Keratinocyte (primary cell): ENCODE data around the gene FOXL2NB. TPM values are rescaled to one million over a fixed set of nuclear protein-coding genes. Genes with fewer than 3 reads are reported as not detected.

Source experiments
- DNase-seq: peaks from one replicate; pipeline ENCODE4 v3.0.0-alpha.2; 2011; ENCODE audit warnings: low read depth, missing footprints, low spot score
- FAIRE-seq: peaks from 2 replicates; lab custom pipeline; 2011; peaks lifted over from hg19 to GRCh38; lab: Jason Lieb, UNC
- H2AFZ ChIP-seq: 2 replicates; pipeline ENCODE4 v1.6.0; 2012; ENCODE audit warnings: low read length, control low read depth, inconsistent platforms; ENCODE audit not compliant: control insufficient read depth
- H3K27ac ChIP-seq: 2 replicates; pipeline ENCODE4 v1.5.1; 2011; ENCODE audit warnings: low read length; ENCODE audit not compliant: control insufficient read depth, insufficient read depth
- H3K27me3 ChIP-seq: 3 replicates; pipeline ENCODE4 v1.6.0; 2011; ENCODE audit warnings: low read length; ENCODE audit not compliant: control insufficient read depth, insufficient read depth; ENCODE audit errors: extremely low read depth
- H3K36me3 ChIP-seq, 2 experiments: 2 replicates in 1 of 2; 3 replicates in 1 of 2; pipeline ENCODE4 v1.5.1; 2011; ENCODE audit warnings: low read length in 2 of 2, mild to moderate bottlenecking in 1 of 2; ENCODE audit not compliant: control insufficient read depth in 2 of 2, insufficient read depth in 2 of 2; ENCODE audit errors: extremely low read depth in 1 of 2
- H3K4me1 ChIP-seq: 3 replicates; pipeline ENCODE4 v1.5.1; 2011; ENCODE audit warnings: low read length; ENCODE audit not compliant: control insufficient read depth, insufficient read depth; ENCODE audit errors: extremely low read depth
- H3K4me2 ChIP-seq: 3 replicates; pipeline ENCODE4 v1.6.0; 2011; ENCODE audit warnings: low read depth, low read length; ENCODE audit not compliant: control insufficient read depth, insufficient read depth; ENCODE audit errors: extremely low read depth
- H3K4me3 ChIP-seq, 3 experiments: fragments of 200-600 bp in 1 of 3; sonication (generic) in 1 of 3; 2 replicates in 2 of 3; 3 replicates in 1 of 3; pipeline ENCODE4 v1.5.1; 2011 to 2016; ENCODE audit warnings: low read length in 3 of 3, mild to moderate bottlenecking in 3 of 3, control low read depth in 2 of 3, inconsistent platforms in 1 of 3, low read depth in 1 of 3, mixed read lengths in 1 of 3, mixed run types in 1 of 3, moderate library complexity in 1 of 3; ENCODE audit not compliant: control insufficient read depth in 2 of 3, insufficient read depth in 2 of 3; ENCODE audit errors: extremely low read depth in 1 of 3
- H3K79me2 ChIP-seq: 2 replicates; pipeline ENCODE4 v1.6.0; 2012; ENCODE audit warnings: low read length; ENCODE audit not compliant: control insufficient read depth, insufficient read depth
- H3K9ac ChIP-seq: 3 replicates; pipeline ENCODE4 v1.6.0; 2011; ENCODE audit warnings: low read length; ENCODE audit not compliant: control insufficient read depth, insufficient read depth; ENCODE audit errors: extremely low read depth
- H3K9me1 ChIP-seq: 3 replicates; pipeline ENCODE4 v1.6.0; 2011; ENCODE audit warnings: low read length; ENCODE audit not compliant: control insufficient read depth, insufficient read depth; ENCODE audit errors: extremely low read depth
- H3K9me3 ChIP-seq: 2 replicates; pipeline ENCODE4 v1.5.1; 2012; ENCODE audit warnings: low read depth, low read length; ENCODE audit not compliant: control insufficient read depth
- H4K20me1 ChIP-seq: 3 replicates; pipeline ENCODE4 v1.6.0; 2011; ENCODE audit warnings: low read length; ENCODE audit not compliant: control insufficient read depth, insufficient read depth; ENCODE audit errors: extremely low read depth
- EZH2 ChIP-seq: IDR thresholded peaks from one replicate; pipeline ENCODE4 v1.6.1; 2012; ENCODE audit warnings: inconsistent platforms, mild to moderate bottlenecking, low read length, moderate library complexity
- dilution Hi-C: fragments of 300-500 bp; cut with MboI; formaldehyde crosslinking; loops from one replicate; pipeline ENCODE4 v1.7.0; 2020; ENCODE audit warnings: low sequenced_read_pairs; ENCODE audit not compliant: extremely low pct_ligation_motif_present
- polyA plus RNA-seq, 5 experiments: library from polyadenylated mRNA; depleted of rRNA in 3 of 5; stranded (reverse) in 3 of 5; stranded (forward) in 1 of 5; unstranded in 1 of 5; fragments of >200 nt; gene quantifications; 1 replicate in 1 of 5; 2 replicates in 3 of 5; 3 replicates in 1 of 5; pipeline versions ENCODE4 v1.2.1 to v1.2.3, GENCODE V29; 2011 to 2012; ENCODE audit warnings: missing spikeins in 2 of 5, low read depth in 1 of 5, low replicate concordance in 1 of 5
- TF ChIP-seq, protein P1 (sequence below), 3 experiments: IDR thresholded peaks in 1 of 3; conservative IDR thresholded peaks in 1 of 3; optimal IDR thresholded peaks in 1 of 3; 2 replicates in 2 of 3; 3 replicates in 1 of 3; pipeline versions ENCODE3 to v1.5.1; 2011; ENCODE audit warnings: low read length in 3 of 3, mild to moderate bottlenecking in 3 of 3, moderate library complexity in 2 of 3, control low read depth in 1 of 3, inconsistent platforms in 1 of 3; ENCODE audit not compliant: insufficient read depth in 2 of 3; ENCODE audit errors: extremely low read depth in 1 of 3

Gene FOXL2NB
- polyA plus RNA-seq, 1 donor (not counting 4 experiments of a cell fraction or from before 2014, with no cell fraction given) = 0.38 TPM

- no peak overlapping the region for H3K9ac ChIP-seq
- no peak overlapping the region for H3K4me2 ChIP-seq
- no peaks in the 10 kb centered on the region for H3K36me3 ChIP-seq
- FAIRE-seq (no peak), DNase-seq (no peak)
- dilution Hi-C loops = no loop called here
- no peaks in the 10 kb centered on the region for H3K4me1 ChIP-seq
- H2AFZ ChIP-seq = no peak overlapping the region
- TF ChIP-seq EZH2 = no peak
- TF ChIP-seq, protein P1, sequence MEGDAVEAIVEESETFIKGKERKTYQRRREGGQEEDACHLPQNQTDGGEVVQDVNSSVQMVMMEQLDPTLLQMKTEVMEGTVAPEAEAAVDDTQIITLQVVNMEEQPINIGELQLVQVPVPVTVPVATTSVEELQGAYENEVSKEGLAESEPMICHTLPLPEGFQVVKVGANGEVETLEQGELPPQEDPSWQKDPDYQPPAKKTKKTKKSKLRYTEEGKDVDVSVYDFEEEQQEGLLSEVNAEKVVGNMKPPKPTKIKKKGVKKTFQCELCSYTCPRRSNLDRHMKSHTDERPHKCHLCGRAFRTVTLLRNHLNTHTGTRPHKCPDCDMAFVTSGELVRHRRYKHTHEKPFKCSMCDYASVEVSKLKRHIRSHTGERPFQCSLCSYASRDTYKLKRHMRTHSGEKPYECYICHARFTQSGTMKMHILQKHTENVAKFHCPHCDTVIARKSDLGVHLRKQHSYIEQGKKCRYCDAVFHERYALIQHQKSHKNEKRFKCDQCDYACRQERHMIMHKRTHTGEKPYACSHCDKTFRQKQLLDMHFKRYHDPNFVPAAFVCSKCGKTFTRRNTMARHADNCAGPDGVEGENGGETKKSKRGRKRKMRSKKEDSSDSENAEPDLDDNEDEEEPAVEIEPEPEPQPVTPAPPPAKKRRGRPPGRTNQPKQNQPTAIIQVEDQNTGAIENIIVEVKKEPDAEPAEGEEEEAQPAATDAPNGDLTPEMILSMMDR (optimal IDR thresholded peaks at IDR 0.05 in 1 of 3, IDR thresholded peaks at IDR 0.05 in 1 of 3, conservative IDR thresholded peaks at IDR 0.05 in 1 of 3; ENCODE audit: extremely low read depth in 1 of 3, insufficient read depth in 2 of 3, low read length in 3 of 3) = no peak
- H3K79me2 ChIP-seq = no peaks in the 10 kb centered on the region
- no peak overlapping the region for H3K4me3 ChIP-seq
- H3K9me3 ChIP-seq = no peaks in the 10 kb centered on the region
- H3K9me1 ChIP-seq = no peaks in the 10 kb centered on the region
- H3K27ac ChIP-seq = no peak overlapping the region
- H3K27me3 ChIP-seq = no peaks in the 10 kb centered on the region
- no peaks in the 10 kb centered on the region for H4K20me1 ChIP-seq
These were observed 28.3 kb downstream of the FOXL2NB start for GRCh38 chr3:138975351-138975750.

DNA sequence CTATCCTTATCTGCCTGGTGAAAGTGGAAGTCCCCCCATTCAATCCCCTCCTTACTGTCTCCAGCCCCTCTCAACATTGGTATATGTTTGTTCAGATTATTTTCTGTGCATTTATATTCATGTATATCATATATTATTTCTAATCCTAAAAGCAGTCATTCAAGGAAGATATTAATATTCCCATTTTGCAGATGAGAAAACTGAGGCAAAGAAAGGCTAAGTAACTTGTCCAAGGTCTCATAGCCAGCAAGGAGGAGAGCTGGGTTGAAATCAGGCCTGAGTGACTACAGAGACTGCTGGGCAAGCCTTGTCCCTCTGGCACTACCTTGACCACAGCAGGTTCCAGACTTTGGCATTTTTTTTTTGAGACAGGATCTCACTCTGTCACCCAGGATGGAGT is 29.0 kb downstream of the FOXL2NB start:
- H3K9me3 ChIP-seq = no peaks in the 10 kb centered on the region

More for the DNA sequence above, 29.0 kb downstream of the FOXL2NB start:
- no peaks in the 10 kb centered on the region for H3K9me1 ChIP-seq
- H3K4me3 ChIP-seq = no peak overlapping the region
- no peak for TF ChIP-seq EZH2
- TF ChIP-seq, protein P1 (optimal IDR thresholded peaks at IDR 0.05 in 1 of 3, IDR thresholded peaks at IDR 0.05 in 1 of 3, conservative IDR thresholded peaks at IDR 0.05 in 1 of 3; ENCODE audit: extremely low read depth in 1 of 3, insufficient read depth in 2 of 3, low read length in 3 of 3) = no peak
- H3K9ac ChIP-seq = no peak overlapping the region
- H3K27me3 ChIP-seq = no peaks in the 10 kb centered on the region
- no peak for FAIRE-seq
- no peak for DNase-seq
- no peak overlapping the region for H3K27ac ChIP-seq
- no peaks in the 10 kb centered on the region for H4K20me1 ChIP-seq
- H3K79me2 ChIP-seq = no peaks in the 10 kb centered on the region
- H2AFZ ChIP-seq = no peak overlapping the region
- H3K4me1 ChIP-seq = no peaks in the 10 kb centered on the region
- no peaks in the 10 kb centered on the region for H3K36me3 ChIP-seq
- no peak overlapping the region for H3K4me2 ChIP-seq
- dilution Hi-C loops = no loop called here
